GM12864 (cell line): ENCODE data around the gene ACER3.
"Not testable (repeated sequence)": the region's sequence is repeated elsewhere in the genome, so short reads cannot be mapped to it uniquely, and the experiment has no call there.

Source experiments
- DNase-seq: peaks from one replicate; pipeline ENCODE4 v3.0.0-alpha.2; 2011; ENCODE audit warnings: low read depth
- H3K4me3 ChIP-seq: 2 replicates; pipeline ENCODE4 v1.5.1; 2011; ENCODE audit warnings: mild to moderate bottlenecking, low read depth, low read length, control low read depth
- CTCF ChIP-seq: IDR thresholded peaks from 2 replicates; pipeline ENCODE4 v1.5.1; 2011; ENCODE audit warnings: low read depth, mild to moderate bottlenecking, moderate library complexity, low read length, control low read depth, inconsistent platforms; ENCODE audit errors: missing control alignments

The ACER3 gene

GRCh38 chr11:77044886-77045285, 184.2 kb downstream of the ACER3 start:
- no peak for DNase-seq
- TF ChIP-seq CTCF, result no peak
- H3K4me3 ChIP-seq, result no peak overlapping the region

GRCh38 chr11:77046060-77046501, 185.4 kb downstream of the ACER3 start:
- DNase-seq, result no peak
- no peak overlapping the region for H3K4me3 ChIP-seq

GRCh38 chr11:77047007-77047927, 186.5 kb downstream of the ACER3 start:
- TF ChIP-seq CTCF, result peak; percentile 61
- H3K4me3 ChIP-seq, result peak overlapping the region; percentile 40
- peak; percentile 82 for DNase-seq

More at GRCh38 chr11:77046060-77046501, 185.4 kb downstream of the ACER3 start:
- peak; percentile 85 for TF ChIP-seq CTCF

GRCh38 chr11:77047928-77048446, 187.3 kb downstream of the ACER3 start:
- not testable (repeated sequence) for H3K4me3 ChIP-seq, DNase-seq

- no peak overlapping the region for H3K4me3 ChIP-seq
- TF ChIP-seq CTCF, result no peak
Measured at GRCh38 chr11:77049026-77049425, 188.3 kb downstream of the ACER3 start.

GRCh38 chr11:77051511-77051910, 190.8 kb downstream of the ACER3 start:
- DNase-seq, result no peak
- no peak for TF ChIP-seq CTCF
- no peak overlapping the region for H3K4me3 ChIP-seq

More at GRCh38 chr11:77049026-77049425, 188.3 kb downstream of the ACER3 start:
- DNase-seq, result no peak

GRCh38 chr11:77052518-77052917, 191.8 kb downstream of the ACER3 start:
- no peak for DNase-seq
- H3K4me3 ChIP-seq, result no peak overlapping the region
- no peak for TF ChIP-seq CTCF
